Pancreas (tissue), 10 donors: Measurements from ENCODE around the gene SEMA5A. TPM values are rescaled to one million over a fixed set of nuclear protein-coding genes. Genes with fewer than 3 reads are reported as not detected.

Source experiments
- ATAC-seq, 4 donors: fragments of 200-7000 bp; cut with Tn5 transposase; one replicate each; pipeline versions ENCODE4 v1.8.0 to v1.9.1; 2020; ENCODE audit warnings: mild to moderate bottlenecking in 4 of 4, moderate library complexity in 4 of 4
- DNase-seq, 6 donors: peaks; one replicate each; pipeline ENCODE4 v3.0.0-alpha.2; 2020
- FAIRE-seq: peaks from 2 replicates; lab custom pipeline; 2012; peaks lifted over from hg19 to GRCh38; lab: Jason Lieb, UNC
- H3K27ac ChIP-seq, 4 donors: fragments of 200-600 bp; sonication (generic); 1 replicate in 3 of 4; 2 replicates in 1 of 4; pipeline versions ENCODE4 v1.5.0 to v1.8.0; 2020
- H3K27me3 ChIP-seq, 4 donors: fragments of 200-600 bp; one replicate each; pipeline ENCODE4 v1.8.0; 2021
- H3K36me3 ChIP-seq, 3 donors: fragments of 200-600 bp; sonication (generic) in 1 of 3; one replicate each; pipeline versions ENCODE4 v1.5.0 to v1.8.0; 2020 to 2021
- H3K4me1 ChIP-seq, 3 donors: fragments of 200-600 bp; one replicate each; pipeline ENCODE4 v1.8.0; 2021
- H3K4me3 ChIP-seq, 4 donors: fragments of 200-600 bp; sonication (generic) in 2 of 4; one replicate each; pipeline versions ENCODE4 v1.5.0 to v1.8.0; 2020 to 2021
- H3K9me3 ChIP-seq, 4 donors: fragments of 200-600 bp; one replicate each; pipeline ENCODE4 v1.8.0; 2021
- WGBS, 2 donors: extraction: QIAGEN DNeasy Blood & Tissue Kit; methylation state at CpG; one replicate each; pipeline ENCODE4 v1.1.7; 2013; 5-methylcytosine and 5-hydroxymethylcytosine counted together
- intact Hi-C, 3 donors: fragments of 100-400 bp; cut with DNase I; formaldehyde crosslinking; loops; one replicate each; pipeline versions ENCODE4 v1.11.1 to v1.14.2; 2022
- polyA plus RNA-seq, 2 donors: library from polyadenylated mRNA; stranded (reverse); fragments of 200-250 nt; gene quantifications; one replicate each; pipeline ENCODE4 v1.2.3, GENCODE V29; 2013
- total RNA-seq, 6 donors: library from RNA; stranded (reverse); fragmentation: NEBNext Ultra II Directional in 4 of 6; extraction: Animal tissue kit (Norgen Biotek cat#: 25700) in 4 of 6; gene quantifications; one replicate each; pipeline versions ENCODE4 v1.2.1 to v1.2.4, GENCODE V29; 2021 to 2023
- TF ChIP-seq, protein P1 (sequence below), 4 donors: fragments of 200-600 bp; sonication (generic) in 3 of 4; IDR thresholded peaks; one replicate each; pipeline versions ENCODE4 v1.5.0 to v1.8.0; 2021; ENCODE audit warnings: antibody characterized with exemption in 4 of 4
- donor health status: healthy with polysubstance abuse.
- donor health status: DM: no; HTN: no; CAD: no; lungs with moderate emphysema.
- donor health status: DM: no; HTN: no; CAD: no.
- donor health status: control.
- donor health status: control.
- donor health status: Bipolar disorder and iron deficiency.
- donor health status: DM: yes; HTN: yes; CAD: no.
- donor health status: DM: no; HTN: no; CAD: no.
- donor health status: DM: no; HTN: no; CAD: no.
- donor health status: DM: yes; HTN: yes; CAD: no.

The SEMA5A gene
- total and polyA plus RNA-seq, 8 donors: 0.91 to 14.0 (median 6.4) TPM

DNA sequence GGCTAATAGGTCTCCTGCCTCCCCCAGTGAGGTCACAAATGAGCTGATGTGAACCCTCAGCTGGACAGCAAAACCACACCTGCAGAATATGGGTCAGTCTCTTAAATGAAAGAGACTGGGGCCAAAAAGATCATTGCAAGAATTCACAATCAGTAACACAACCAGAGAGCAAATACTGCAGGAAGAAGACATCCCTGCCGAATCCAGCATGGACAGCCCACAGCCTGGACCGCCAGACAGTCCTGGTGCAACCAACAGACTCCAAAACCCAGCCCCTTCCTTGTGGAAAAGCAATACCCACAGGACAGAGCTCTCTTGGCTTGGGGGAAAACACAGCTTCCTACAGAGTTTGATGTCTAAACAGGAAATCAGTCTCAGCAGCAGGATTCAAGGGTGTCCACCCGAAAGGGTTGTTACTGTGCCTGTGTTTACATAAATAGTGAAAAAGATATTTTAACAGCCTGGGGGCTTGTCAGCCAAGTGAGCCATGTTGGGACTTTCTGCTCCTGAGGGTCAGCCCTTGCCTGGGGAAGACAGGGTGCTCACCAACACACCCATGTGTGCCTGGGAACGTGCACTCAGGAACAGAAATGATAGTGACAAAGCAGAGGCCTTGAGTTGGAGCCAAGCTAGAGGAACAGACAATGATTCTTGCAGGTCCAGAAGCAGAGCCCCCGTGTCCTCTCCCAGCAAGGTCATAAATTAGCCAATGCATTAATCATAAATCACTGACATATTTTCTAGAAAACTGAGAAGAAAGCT lies 106.2 kb downstream of the SEMA5A start:
- FAIRE-seq: no peak
- no peak for DNase-seq
- Histone ChIP-seq H3K4me1 (no peaks in the 10 kb centered on the region), H3K27ac (no peak overlapping the region), H3K4me3 (no peak overlapping the region), H3K27me3 (no peaks in the 10 kb centered on the region), H3K36me3 (no peaks in the 10 kb centered on the region), H3K9me3 (no peaks in the 10 kb centered on the region)
- 52 to 60% methylated on average over 5 of the region's 5 CpGs for WGBS, 2 donors
- intact Hi-C loops: no loop called here
- ATAC-seq: peak in 1 of 4 donors; percentile 29
- TF ChIP-seq, protein P1, sequence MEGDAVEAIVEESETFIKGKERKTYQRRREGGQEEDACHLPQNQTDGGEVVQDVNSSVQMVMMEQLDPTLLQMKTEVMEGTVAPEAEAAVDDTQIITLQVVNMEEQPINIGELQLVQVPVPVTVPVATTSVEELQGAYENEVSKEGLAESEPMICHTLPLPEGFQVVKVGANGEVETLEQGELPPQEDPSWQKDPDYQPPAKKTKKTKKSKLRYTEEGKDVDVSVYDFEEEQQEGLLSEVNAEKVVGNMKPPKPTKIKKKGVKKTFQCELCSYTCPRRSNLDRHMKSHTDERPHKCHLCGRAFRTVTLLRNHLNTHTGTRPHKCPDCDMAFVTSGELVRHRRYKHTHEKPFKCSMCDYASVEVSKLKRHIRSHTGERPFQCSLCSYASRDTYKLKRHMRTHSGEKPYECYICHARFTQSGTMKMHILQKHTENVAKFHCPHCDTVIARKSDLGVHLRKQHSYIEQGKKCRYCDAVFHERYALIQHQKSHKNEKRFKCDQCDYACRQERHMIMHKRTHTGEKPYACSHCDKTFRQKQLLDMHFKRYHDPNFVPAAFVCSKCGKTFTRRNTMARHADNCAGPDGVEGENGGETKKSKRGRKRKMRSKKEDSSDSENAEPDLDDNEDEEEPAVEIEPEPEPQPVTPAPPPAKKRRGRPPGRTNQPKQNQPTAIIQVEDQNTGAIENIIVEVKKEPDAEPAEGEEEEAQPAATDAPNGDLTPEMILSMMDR (IDR thresholded peaks at IDR 0.05): no peak

- intact Hi-C loops: no loop called here
- Histone ChIP-seq H3K9me3 (no peaks in the 10 kb centered on the region), H3K27me3 (no peaks in the 10 kb centered on the region), H3K36me3 (no peaks in the 10 kb centered on the region), H3K27ac (no peak overlapping the region), H3K4me1 (no peaks in the 10 kb centered on the region), H3K4me3 (no peak overlapping the region)
- FAIRE-seq (no peak), ATAC-seq (no peak), DNase-seq (no peak)
- TF ChIP-seq, protein P1 (IDR thresholded peaks at IDR 0.05): no peak
- 84 to 88% methylated on average over 10 of the region's 10 CpGs for WGBS, 2 donors
Measured at GRCh38 chr5:9438596-9439354, 107.1 kb downstream of the SEMA5A start.

DNA sequence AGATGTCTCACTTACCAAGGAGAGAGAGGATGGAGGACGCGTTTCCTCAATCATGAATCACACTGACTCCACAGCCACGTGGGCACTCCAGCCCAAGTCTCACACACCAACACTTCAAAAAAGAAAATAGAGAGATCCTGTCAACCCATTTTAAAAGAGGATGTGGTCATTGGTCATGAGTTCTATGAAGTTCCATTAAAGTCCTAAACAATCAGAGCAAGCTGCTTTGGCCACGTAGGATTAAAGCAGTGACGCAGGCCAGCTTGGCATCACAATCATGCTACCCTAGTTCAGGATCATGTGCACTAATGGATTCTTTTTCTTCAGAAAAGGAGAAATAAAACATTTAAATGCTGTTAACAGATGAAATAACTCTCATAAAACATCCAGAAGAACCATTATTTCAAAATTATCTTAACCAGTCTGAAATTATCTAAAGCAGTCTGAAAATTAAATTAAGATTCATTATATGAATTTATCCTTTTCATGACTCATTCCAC lies 108.1 kb downstream of the SEMA5A start:
- H3K4me3 ChIP-seq: no peak overlapping the region
- H3K27me3 ChIP-seq: no peaks in the 10 kb centered on the region
- H3K4me1 ChIP-seq: no peaks in the 10 kb centered on the region
- TF ChIP-seq, protein P1 (IDR thresholded peaks at IDR 0.05): no peak
- peak in 1 of 4 donors; percentile 68 for ATAC-seq
- FAIRE-seq: no peak
- WGBS, 2 donors: 89 to 92% methylated on average over 5 of the region's 5 CpGs
- no peak overlapping the region for H3K27ac ChIP-seq
- no peaks in the 10 kb centered on the region for H3K9me3 ChIP-seq
- no peaks in the 10 kb centered on the region for H3K36me3 ChIP-seq
- intact Hi-C loops: no loop called here
- no peak for DNase-seq

- 21 to 27% methylated on average over 9 of the region's 9 CpGs for WGBS, 2 donors
- H3K4me3 ChIP-seq: no peak overlapping the region
- H3K36me3 ChIP-seq: no peaks in the 10 kb centered on the region
- H3K4me1 ChIP-seq: peaks cover 0 to 14% (median 4%) of the 10 kb centered on the region in 3 donors
- peak overlapping the region in 2 of 4 donors; percentile 24 to 50 for H3K27ac ChIP-seq
- ATAC-seq: peak; percentile 35 to 78 (median 72)
- DNase-seq: no peak
- no peak for FAIRE-seq
- TF ChIP-seq, protein P1 (IDR thresholded peaks at IDR 0.05): no peak
- no peaks in the 10 kb centered on the region for H3K27me3 ChIP-seq
- intact Hi-C loops: no loop called here
- no peaks in the 10 kb centered on the region for H3K9me3 ChIP-seq
Measured at GRCh38 chr5:9431496-9432258, 114.2 kb downstream of the SEMA5A start.
